Measurements from ENCODE around the gene MAP1LC3B2. TPM values are rescaled to one million over a fixed set of nuclear protein-coding genes. Genes with fewer than 3 reads are reported as not detected.

MAP1LC3B2 gene
- polyA plus RNA-seq, 1 of the 3 experiments (the other 2 are of a cell fraction), result 0.76 TPM

- Histone ChIP-seq H3K27ac (ENCODE audit: low read depth in 2 of 2, low read length in 1 of 2) (no peak overlapping the region), H3K9ac (no peak overlapping the region), H3K36me3 (replicated peaks in 1 of 2; ENCODE audit: control insufficient read depth in 1 of 2, insufficient read depth in 2 of 2, low read length in 1 of 2) (no peaks in the 10 kb centered on the region), H3K4me2 (no peak overlapping the region), H3F3A (replicated peaks; ENCODE audit: insufficient read depth) (peaks cover 20% of the 10 kb centered on the region), H3K4me1 (ENCODE audit: control insufficient read depth in 1 of 2, insufficient read depth in 2 of 2, low read depth in 1 of 2, low read length in 1 of 2) (peaks cover 22 to 25% of the 10 kb centered on the region in 2 experiments; a peak in 3 of 4 replicates), H3K79me2 (ENCODE audit: insufficient read depth) (no peaks in the 10 kb centered on the region), H3K27me3 (ENCODE audit: insufficient read depth) (no peaks in the 10 kb centered on the region), H3K4me3 (ENCODE audit: low read depth in 2 of 2, low read length in 1 of 2) (no peak overlapping the region), H2AFZ (ENCODE audit: low read depth) (no peak overlapping the region), H3K9me2 (no peaks in the 10 kb centered on the region), H4K20me1 (ENCODE audit: insufficient read depth) (no peaks in the 10 kb centered on the region), H3K9me3 (no peaks in the 10 kb centered on the region)
- ChIA-PET POLR2A (no interaction called here), CTCF (no interaction called here)
- no peak for TF ChIP-seq NFIC (IDR thresholded peaks at IDR 0.05; ENCODE audit: borderline replicate concordance)
- TF ChIP-seq EZH2phosphoT487 (IDR thresholded peaks at IDR 0.05; ENCODE audit: borderline replicate concordance, low read depth), result no peak
- TF ChIP-seq MEF2A (IDR thresholded peaks at IDR 0.05; ENCODE audit: borderline replicate concordance, low read depth), result no peak
- TF ChIP-seq, protein P1, sequence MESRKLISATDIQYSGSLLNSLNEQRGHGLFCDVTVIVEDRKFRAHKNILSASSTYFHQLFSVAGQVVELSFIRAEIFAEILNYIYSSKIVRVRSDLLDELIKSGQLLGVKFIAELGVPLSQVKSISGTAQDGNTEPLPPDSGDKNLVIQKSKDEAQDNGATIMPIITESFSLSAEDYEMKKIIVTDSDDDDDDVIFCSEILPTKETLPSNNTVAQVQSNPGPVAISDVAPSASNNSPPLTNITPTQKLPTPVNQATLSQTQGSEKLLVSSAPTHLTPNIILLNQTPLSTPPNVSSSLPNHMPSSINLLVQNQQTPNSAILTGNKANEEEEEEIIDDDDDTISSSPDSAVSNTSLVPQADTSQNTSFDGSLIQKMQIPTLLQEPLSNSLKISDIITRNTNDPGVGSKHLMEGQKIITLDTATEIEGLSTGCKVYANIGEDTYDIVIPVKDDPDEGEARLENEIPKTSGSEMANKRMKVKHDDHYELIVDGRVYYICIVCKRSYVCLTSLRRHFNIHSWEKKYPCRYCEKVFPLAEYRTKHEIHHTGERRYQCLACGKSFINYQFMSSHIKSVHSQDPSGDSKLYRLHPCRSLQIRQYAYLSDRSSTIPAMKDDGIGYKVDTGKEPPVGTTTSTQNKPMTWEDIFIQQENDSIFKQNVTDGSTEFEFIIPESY (IDR thresholded peaks at IDR 0.05; ENCODE audit: borderline replicate concordance, low read depth), result no peak
- no peak for TF ChIP-seq USF2 (IDR thresholded peaks at IDR 0.05; ENCODE audit: borderline replicate concordance, low read depth, low read length)
- TF ChIP-seq IRF3 (IDR thresholded peaks at IDR 0.05; ENCODE audit: low read depth, low read length), result no peak
- TF ChIP-seq, protein P2, sequence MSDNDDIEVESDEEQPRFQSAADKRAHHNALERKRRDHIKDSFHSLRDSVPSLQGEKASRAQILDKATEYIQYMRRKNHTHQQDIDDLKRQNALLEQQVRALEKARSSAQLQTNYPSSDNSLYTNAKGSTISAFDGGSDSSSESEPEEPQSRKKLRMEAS (IDR thresholded peaks at IDR 0.05; ENCODE audit: low read depth), result no peak
- TF ChIP-seq GABPA (IDR thresholded peaks at IDR 0.05; ENCODE audit: low read depth), result no peak
- TF ChIP-seq CHD2 (IDR thresholded peaks at IDR 0.05; ENCODE audit: low read length, partially characterized antibody), result no peak
- TF ChIP-seq REST (IDR thresholded peaks at IDR 0.05; ENCODE audit: low read depth, low read length), result no peak
- DNase-seq, result no peak
- 92% methylated on average over 12 of the region's 15 CpGs for WGBS (ENCODE audit: low lambda C conversion rate)
Observed at GRCh38 chr12:116537101-116537904, 21.9 kb upstream of the MAP1LC3B2 start.

All from SK-N-SH (cell line).